NCI-H510A (cell line): ENCODE measurements around the gene SLC12A3.

ENCODE experiments used
- DNase-seq: peaks from one replicate; lab custom pipeline; 2025; lab: John Stamatoyannopoulos, UW

Gene SLC12A3

GRCh38 chr16:56864960-56865359 lies at the start of gene SLC12A3:
Gene SLC12A3 (plus strand): TSS chr16:56865207. CDS start chr16:56865236, 29 bp downstream.
- DNase-seq: no peak

GRCh38 chr16:56815721-56816120 lies 49.3 kb upstream of the SLC12A3 start:
- DNase-seq: no peak

GRCh38 chr16:56817056-56817455 lies 48.0 kb upstream of the SLC12A3 start:
- DNase-seq: no peak

- DNase-seq: no peak
These were observed 47.1 kb upstream of the SLC12A3 start for GRCh38 chr16:56817938-56818337.

GRCh38 chr16:56823081-56823733 lies 41.8 kb upstream of the SLC12A3 start:
- DNase-seq: no peak

GRCh38 chr16:56824331-56824730 lies 40.7 kb upstream of the SLC12A3 start:
- DNase-seq: no peak

GRCh38 chr16:56824804-56825203 lies 40.2 kb upstream of the SLC12A3 start:
- DNase-seq: no peak

GRCh38 chr16:56825826-56826225 lies 39.2 kb upstream of the SLC12A3 start:
- DNase-seq: no peak

- no peak for DNase-seq
These were observed 36.4 kb upstream of the SLC12A3 start for GRCh38 chr16:56828647-56829046.

GRCh38 chr16:56830669-56831068 lies 34.3 kb upstream of the SLC12A3 start:
- no peak for DNase-seq

- no peak for DNase-seq
These were observed 32.2 kb upstream of the SLC12A3 start for GRCh38 chr16:56832768-56833167.

GRCh38 chr16:56833243-56833970 lies 31.6 kb upstream of the SLC12A3 start:
- DNase-seq: no peak

- DNase-seq: no peak
These were observed 29.7 kb upstream of the SLC12A3 start for GRCh38 chr16:56835320-56835719.

- DNase-seq: no peak
These were observed 28.4 kb upstream of the SLC12A3 start for GRCh38 chr16:56836410-56837230.

- no peak for DNase-seq
These were observed 26.2 kb upstream of the SLC12A3 start for GRCh38 chr16:56838622-56839337.

- no peak for DNase-seq
These were observed 23.8 kb upstream of the SLC12A3 start for GRCh38 chr16:56841233-56841632.

- DNase-seq: no peak
These were observed 23.3 kb upstream of the SLC12A3 start for GRCh38 chr16:56841659-56842058.

GRCh38 chr16:56842133-56842532 lies 22.9 kb upstream of the SLC12A3 start:
- DNase-seq: no peak

GRCh38 chr16:56844056-56844455 lies 21.0 kb upstream of the SLC12A3 start:
- no peak for DNase-seq

- no peak for DNase-seq
These were observed 17.7 kb upstream of the SLC12A3 start for GRCh38 chr16:56847173-56847910.
